NOMO-1 treated with DMSO at 0.1 percent for 48 hours (cell line): ENCODE measurements around the gene ZNF511.
"Not testable (repeated sequence)": the region's sequence is repeated elsewhere in the genome, so short reads cannot be mapped to it uniquely, and the experiment has no call there.

Experiments used
- DNase-seq: peaks from one replicate; lab custom pipeline; 2025; ENCODE audit not compliant: unreplicated experiment; lab: John Stamatoyannopoulos, UW

ZNF511 gene

DNA sequence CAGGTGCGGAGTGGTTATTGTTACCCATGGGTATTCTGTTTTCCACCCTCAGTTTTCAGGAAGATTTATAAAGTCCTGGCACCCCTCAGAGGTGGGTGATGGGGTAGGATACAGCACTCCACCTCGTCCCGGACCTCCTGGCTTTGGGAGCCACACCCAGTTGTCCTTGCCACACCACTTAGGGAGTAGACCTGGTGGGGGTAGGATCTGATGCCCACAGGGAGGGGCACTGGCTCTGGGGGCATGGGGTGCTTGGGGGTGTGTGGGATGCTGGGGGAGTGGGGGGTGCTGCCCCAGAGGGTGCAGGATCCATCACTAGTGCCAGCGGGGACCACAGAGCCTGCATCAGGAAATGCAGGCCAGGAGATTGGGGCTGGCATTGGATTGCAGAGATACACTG, 4.5 kb downstream of the ZNF511 start:
- no peak for DNase-seq

DNA sequence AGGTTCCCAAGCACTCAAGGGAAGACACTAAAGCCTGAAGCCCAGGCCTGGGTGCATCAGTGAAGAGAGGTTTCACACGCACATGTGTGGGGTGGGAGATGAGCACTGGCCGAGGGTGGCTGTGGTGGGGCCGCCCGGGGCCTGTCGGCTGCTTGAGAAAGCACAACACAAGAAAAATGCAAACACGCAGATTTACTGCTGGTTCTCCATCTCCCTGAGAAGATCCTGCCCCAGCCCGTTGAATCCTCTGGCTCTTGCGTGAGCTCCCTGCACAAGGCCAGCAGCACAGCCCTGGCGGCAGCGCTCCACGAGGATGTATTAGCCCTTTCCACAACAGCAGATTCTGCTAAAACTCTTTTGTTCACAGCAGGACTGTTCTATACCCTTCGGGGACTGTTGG, 6.2 kb downstream of the ZNF511 start:
- DNase-seq, result no peak

DNA sequence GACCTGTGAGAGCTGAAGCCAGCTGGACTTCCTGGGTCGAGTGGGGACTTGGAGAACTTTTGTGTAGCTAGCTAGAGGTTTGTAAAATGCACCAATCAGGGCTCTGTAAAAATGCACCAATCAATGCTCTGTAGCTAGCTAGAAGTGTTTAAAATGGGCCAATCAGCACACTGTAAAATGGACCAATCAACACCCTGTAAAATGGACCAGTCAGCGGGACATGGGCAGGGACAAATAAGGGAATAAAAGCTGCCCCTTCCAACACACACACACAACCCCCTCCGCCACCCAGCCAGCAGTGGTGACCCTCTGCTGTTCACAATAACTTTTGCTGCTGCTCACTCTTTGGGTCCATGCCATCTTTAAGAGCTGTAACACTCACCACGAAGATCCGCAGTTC, 7.1 kb downstream of the ZNF511 start:
- DNase-seq, result no peak

DNA sequence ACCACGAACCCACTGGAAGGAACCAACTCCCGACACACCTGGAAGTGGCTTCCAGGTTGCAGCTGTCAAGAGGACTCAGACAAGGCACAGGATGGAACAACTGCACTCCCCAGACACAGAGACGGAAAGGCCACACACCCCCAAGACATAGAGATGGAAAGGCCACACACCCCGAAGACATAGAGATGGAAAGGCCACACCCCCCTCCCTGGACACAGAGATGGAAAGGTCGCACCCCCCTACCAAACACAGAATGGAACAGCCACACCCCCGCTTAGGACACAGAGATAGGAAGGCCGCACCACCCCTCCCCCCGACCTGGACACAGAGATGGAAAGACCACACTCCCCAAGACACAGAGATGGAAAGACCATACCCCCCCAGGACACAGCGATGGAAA, 7.6 kb downstream of the ZNF511 start:
- DNase-seq, result no peak

DNA sequence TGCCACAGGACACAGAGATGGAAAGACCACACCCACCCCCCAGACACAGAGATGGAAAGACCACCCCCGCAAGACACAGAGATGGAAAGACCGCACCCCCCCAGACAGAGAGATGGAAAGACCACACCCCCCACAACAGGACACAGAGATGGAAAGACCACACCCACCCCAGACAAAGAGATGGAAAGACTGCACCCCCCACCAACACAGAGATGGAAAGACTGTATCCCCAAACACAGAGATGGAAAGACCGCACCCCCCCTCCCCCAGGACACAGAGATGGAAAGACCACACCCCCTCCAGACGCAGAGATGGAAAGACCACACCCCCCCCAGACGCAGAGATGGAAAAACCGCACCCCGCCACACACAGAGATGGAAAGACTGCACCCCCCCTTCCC, 8.0 kb downstream of the ZNF511 start:
- no peak for DNase-seq

DNA sequence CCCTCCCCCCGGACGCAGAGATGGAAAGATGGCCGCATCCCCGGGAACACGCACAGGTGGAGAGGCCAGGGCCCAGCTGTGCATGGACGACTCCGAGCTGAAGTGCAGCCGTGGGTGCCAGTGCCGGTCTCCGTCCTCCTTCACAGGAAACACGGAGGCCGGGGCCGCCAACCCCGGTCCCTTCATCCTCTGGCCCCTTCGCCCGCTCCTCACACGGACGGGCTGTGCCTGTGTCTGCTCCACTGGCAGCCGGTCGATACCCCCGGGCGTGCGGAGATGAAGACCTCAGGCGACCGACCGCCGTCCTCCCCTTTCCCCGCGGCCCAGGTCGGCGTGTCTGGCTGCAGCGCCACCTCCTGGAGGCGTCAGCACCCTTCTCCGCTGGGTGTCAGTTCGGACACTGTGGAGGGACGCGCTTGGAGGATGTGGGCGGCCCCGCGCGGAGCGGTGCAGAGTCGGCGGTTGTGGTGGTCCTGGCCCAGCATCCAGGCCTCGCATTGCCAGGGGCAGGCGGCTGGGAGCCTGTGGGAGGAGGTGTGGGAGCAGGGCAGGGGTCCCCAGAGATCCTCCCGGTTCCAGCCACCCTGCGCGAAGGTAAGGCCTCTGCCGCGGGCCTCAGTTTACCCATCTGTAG, 9.9 kb downstream of the ZNF511 start:
- peak; percentile 57 for DNase-seq

DNA sequence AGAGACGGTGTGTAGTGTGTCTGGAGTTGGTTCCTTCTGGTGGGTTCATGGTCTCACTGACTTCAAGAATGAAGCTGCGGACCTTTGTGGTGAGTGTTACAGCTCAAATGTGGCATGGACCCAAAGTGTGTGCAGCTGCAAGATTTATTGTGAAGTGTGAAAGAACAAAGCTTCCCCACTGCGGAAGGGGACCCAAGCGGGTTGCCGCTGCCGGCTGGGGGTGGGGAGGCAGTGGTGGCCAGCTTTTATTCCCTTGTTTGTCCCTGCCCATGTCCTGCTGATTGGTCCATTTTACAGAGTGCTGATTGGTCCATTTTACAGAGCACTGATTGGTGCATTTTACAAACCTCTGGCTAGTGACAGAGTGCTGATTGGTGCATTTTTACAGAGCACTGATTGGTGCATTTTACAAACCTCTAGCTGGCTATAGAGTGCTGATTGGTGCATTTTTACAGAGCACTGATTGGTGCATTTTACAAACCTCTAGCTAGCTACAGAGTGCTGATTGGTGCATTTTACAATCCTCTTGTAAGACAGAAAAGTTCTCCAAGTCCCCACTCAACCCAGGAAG, 12.2 kb downstream of the ZNF511 start:
- not testable (repeated sequence) for DNase-seq

DNA sequence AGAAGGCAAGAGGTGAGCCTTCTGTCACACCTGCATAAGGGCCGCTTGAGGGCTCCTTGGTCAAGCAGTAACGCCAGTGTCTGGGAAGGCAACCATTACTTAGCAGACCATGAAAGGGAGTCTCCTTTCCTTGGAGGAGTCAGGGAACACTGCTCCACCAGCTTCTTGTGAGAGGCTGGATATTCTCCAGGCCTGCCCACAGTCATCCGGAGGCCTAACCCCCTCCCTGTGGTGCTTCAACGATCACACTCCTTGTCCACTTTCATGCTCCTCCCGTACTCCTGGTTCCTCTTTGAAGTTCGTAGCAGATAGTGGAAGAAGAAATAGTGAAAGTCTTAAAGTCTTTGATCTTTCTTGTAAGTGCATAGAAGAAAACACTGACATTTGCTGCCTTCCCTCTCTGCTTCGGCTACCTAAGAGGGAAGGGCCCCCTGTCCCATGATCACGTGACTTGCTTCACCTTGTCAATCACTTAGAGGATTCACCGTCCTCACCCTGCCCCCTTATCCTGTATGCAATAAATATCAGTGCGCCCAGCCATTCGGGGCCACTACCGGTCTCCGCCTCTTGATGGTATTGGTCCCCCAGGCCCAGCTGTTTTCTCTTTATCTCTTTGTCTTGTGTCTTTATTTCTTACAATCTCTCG, 13.5 kb downstream of the ZNF511 start:
- not testable (repeated sequence) for DNase-seq

DNA sequence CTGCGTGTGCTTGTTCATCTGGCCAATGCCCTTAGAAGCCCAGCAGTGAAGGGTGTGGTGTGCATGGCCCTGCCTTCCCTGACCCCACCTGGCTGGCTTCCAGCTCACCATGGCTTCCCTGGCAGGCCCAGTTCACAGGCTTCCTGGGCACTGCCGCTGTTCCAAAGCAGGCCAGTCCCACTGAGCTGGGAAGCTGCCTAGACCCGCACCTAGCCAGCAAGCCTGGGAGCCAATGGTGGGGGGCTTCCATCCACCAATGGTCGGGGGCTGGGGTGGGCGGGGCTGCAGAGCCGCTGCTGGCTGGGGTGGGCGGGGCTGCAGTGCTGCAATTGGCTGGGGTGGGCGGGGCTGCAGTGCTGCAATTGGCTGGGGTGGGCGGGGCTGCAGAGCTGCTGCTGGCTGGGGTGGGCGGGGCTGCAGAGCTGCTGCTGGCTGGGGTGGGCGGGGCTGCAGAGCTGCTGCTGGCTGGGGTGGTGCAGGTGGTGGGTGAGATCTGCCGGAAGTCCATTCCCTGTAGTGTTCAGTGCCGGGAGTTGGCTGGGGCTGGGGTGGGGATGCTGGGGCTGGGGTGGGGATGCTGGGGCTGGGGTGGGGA, 15.6 kb downstream of the ZNF511 start:
- DNase-seq, result no peak

DNA sequence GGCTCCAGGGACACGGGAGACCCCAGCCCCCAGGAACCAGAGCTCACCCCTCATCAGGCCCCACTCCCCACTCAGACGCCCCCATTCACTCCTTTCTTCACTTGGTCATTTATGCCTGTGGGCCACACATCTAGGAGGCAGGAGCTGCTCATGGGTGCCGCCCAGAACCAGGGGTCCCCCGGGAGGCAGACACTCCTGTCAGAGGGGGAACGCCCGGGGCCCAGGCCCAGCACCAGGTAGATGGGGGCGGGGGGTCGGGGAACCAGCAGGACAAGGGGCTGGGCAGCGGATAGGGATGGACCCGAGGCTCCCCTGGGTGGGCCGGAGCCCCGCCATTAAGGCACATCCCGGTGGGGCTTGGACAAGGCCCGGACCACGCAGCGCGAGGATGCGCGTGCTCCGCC, 16.1 kb downstream of the ZNF511 start:
- DNase-seq, result no peak

DNA sequence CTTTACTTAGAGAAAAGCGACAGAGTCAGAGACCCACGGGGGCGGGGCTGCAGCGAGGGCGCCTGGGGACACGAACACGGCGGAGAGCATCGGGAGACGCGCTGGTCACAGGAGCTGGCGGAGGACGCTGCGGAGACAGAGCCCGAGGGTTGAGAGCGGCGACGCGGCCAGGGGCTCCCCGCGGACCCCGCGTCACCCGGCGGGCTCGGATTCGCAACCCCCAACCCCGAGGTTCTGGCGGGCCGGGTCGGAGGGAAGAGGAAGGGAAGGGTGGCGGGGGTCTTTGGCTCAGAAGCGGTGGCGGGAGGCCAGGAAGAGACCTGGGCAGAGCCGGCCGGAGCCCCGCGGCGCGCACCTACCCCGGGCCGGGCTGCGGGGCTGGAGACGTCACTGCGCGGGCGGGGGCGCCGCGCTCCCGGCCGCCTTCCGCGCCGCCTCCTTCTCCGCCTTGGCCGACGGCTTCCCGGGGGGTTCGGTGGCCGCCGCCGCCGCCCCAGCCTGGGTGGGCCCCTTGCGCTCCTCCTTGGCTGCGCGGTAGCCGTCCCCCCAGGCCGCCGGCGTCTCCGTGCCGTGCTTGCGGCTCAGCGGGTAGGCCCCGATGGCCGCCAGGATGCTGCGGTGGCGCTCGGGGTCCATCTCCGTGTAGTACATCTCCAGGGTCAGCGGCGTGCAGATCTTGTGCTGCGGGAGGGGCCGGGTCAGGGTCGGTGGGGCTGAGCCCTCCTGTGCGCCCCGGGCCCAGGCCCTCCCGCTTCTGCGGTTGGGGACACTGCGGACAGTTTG, 16.9 kb downstream of the ZNF511 start:
- DNase-seq, result no peak

DNA sequence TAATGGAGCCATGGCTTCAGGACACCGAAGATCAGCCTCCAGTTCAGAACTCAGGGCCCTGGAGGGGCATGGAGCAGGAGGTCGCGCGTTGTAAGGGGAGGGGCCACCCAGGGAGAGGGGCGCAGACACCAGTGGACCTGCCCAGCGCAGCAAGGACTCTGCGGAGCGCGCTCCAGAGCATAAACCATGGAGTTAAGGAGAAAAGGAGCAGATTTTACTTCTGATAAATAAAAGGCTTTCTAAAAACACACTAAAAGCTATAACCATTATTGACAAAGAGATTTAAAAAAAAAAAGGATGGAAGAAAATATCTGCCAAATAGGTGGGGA, 17.5 kb downstream of the ZNF511 start:
- DNase-seq, result no peak

DNA sequence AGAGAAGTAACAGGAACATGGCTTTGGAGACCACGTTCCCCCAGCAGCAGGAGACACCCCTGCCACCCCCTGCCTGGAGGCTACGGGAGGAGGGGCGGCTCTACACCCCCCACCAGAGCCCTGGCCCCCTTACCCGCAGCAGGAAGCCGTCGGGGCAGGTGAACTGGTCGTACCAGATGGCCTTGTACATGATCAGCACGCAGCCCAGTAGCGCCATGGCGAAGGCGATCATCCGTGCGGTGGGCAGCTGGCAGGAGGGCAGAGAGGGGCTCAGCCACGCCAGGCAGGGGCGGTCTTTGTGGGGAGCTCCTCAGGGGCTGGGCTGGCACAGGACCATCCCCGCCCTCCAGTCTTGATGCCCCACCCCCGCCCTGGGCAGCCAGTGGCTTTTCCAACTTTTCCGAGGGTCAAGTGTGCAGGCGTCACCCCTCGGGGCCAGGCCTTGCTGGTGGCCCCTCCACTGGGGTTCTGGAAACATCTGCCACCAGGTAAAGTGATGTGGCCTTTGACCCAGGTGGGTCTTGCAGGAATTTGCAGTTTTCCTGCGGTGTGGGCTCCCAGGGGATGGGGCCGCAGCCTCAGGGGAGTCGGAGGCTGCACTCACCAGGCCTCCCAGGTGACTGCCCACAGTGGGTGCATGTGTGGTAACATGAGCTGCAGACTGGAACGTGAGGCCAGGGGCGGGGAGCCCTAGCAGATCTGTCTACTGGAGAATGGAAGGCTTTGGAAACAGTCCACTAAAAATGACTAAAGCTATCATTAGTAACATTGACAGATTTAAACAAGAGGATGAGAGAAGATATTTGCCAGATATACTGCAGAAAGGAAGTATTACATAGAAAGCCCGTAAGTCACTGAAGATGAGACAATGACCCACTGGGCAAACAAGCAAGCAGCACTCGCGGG, 18.3 kb downstream of the ZNF511 start:
- no peak for DNase-seq

DNA sequence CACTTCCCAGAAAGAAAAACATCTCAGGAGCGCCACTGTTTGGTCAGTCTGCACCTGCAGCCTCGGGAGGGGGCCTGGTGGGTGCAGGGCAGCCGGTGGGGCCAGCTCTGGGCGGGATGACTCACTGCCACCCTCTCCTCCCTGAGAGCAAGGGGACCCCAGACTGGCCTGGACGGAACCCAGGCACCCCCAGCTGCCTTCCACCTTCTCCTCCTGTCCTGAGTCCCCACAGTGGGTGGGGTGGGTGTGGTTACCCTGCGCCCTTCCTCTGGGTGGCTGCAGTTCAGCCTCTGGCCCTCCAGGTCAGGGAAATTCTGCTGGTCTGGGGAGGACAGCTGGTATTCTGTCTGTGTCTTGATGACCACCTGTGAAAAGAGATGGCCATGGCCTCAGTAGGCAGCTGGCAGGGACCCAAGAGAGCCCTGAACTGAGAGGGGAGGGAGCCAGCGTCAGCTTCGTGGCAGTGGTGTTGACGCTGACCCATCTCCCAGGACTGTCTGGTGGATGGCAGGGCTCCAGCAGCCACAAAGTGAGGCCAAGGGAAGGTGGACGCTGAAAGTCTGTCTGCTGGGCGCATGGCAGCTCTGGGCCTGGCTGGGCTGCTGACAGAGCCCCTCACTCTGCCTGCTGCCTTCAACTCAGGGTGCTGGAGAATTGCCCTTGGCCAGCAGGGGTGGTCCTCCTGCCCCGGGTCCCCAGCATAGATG, 19.1 kb downstream of the ZNF511 start:
- DNase-seq, result no peak

DNA sequence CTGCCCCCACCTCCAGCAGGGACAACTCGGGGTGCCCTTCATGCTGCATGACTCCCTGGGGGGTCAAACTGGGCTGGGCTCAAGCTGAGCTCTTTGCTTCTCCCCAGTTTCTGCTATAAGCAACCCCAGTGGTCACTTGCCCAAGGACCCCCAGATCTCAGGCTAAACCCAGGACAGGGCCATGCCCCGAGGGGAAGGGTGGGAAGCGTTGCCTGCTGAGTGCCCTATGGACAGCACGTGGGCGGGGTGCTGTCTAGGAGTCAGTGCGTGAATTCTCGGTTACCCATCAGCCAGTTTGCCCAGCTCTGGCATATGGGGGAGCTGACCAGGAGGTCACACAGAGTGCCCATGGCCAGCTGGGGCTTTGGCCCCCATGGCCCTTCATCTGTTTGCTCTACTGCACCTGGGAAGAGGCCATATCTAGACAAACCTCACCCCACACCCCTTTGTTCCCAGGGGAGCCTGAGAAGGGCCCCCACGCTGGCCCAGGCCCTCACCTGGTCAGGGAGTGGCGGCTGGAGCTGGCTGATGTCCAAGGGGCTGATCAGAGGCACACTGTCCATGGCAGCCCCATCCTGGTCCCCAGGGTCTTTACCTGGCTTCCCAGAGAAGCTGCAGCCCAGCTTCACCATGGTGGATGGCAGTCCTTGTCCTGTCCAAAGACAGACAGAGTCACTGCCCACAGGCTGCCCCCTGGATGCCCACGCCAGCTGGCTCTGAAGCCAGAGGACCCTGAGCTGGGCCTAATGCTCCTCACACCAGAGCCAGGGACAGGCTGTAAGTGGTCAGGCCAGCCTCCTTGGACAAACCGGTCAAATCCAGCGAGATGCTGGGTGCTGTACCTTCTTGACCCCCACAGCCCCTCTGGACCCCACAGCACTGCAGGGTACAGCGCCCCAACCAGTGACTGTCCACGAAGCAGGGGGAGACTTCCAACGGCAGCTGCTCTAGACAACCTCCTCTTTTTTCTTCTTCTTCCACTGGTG, 19.9 kb downstream of the ZNF511 start:
- no peak for DNase-seq

DNA sequence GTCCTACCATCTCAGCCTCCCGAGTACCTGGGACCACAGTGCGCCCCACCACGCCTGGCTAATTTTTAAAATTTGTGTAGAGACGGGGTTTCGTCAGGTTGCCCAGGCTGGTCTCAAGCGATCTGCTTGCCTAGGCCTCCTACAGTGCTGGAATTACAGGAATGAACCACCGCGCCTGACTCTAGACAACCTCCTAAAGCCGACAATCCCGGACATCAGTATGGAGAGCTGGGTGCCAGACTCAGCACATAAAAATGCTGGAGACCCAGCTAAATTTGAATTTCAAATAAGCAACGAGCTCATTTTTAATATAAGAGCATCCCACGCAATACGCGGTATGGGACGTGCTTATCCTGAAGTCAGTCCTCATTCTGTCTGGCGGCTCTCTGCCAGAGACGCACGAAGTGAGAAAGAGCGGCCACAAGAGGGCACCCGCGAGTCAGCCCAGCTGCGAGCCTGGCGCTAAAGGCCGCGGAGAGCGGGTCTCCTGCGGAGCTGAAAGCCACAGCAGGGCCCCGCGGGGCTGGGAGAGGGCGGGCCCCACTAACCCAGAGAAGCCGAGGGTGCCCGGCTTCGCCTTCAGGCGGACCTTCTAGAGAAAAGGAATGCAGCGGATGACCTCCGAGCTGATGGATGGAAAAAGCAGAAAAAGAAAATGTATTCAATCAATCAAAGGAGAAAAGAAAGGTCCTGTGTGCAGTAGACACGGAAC, 20.9 kb downstream of the ZNF511 start:
- DNase-seq, result peak; percentile 73

DNA sequence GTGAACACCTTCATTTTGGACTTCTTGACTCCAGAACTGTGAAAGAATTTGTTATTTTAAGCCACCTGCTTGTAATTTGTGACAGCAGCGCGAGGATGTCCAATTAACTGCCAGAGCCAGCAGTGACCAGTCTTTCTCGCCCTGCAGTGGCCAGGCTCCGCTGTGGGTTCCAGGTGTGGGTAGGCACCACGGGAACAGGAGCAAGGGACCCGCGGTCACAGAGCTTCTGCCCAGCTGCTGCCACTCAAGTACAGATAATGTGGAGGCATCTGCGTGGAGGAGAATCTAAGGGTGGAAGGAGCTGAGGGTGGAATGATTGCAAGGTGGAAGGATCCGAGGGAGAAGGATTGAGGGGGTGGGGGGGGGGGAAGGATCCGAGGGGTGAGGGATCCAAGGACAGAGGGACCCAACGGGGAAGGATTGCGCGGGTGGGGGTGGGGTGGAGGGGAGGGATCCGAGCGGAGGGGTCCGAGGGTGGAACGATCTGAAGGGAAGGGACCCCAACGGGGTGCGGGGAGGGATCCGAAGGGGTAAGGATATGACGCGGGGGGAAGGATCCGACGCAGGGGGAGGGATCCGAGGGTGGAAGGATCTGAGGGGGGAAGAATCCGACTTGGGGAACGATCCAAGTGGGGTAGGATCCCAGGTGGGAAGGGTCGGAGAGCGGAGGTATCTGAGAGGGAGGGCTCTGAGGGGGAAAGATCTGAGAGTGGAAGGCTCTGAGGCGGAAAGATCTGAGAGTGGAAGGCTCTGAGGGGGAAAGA, 24.4 kb downstream of the ZNF511 start:
- DNase-seq, result no peak
